ENCODE data around the gene KLHL2.
"Not testable (repeated sequence)": the region's sequence is repeated elsewhere in the genome, so short reads cannot be mapped to it uniquely, and the experiment has no call there.

GRCh38 chr4:165175470-165175869, 31.9 kb upstream of the KLHL2 start:
- not testable (repeated sequence) for TF ChIP-seq CTCF, EP300, POLR2A (IDR thresholded peaks at IDR 0.05)

Data from tibial nerve (tissue), 4 donors.